Epithelial cell of esophagus (primary cell): ENCODE data around the gene OTUD6A.

ENCODE experiments used
- DNase-seq: peaks from one replicate; pipeline ENCODE4 v3.0.0; 2010; ENCODE audit warnings: low read depth
- H3K4me3 ChIP-seq: 2 replicates; pipeline ENCODE4 v1.5.1; 2011; ENCODE audit warnings: mild to moderate bottlenecking, low read length, control low read depth
- TF ChIP-seq, protein P1 (sequence below): IDR thresholded peaks from 2 replicates; pipeline ENCODE4 v1.5.1; 2011; ENCODE audit warnings: low read depth, mild to moderate bottlenecking, low read length, control low read depth, inconsistent platforms; ENCODE audit not compliant: insufficient read depth; ENCODE audit errors: missing control alignments

OTUD6A gene

DNA sequence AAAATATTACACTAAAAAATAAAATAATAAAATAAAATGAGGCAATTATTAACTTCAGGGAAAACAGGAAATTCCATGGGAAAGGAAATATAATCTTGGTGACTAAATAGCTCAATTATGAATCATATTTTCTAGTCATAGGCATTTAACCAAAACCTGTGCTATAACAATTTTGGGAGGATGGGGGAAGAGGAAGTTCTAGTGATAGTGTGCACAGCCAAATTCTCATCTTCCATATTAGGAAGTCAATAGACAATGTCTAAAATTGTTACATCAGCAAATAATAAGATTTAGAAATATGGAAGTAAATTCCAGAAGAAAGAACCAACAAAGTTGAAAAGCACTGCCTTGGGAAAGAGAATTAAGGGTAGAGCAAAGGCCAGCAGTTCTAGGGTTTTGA is 15.3 kb upstream of the OTUD6A start:
- H3K4me3 ChIP-seq = no peak overlapping the region
- TF ChIP-seq, protein P1, sequence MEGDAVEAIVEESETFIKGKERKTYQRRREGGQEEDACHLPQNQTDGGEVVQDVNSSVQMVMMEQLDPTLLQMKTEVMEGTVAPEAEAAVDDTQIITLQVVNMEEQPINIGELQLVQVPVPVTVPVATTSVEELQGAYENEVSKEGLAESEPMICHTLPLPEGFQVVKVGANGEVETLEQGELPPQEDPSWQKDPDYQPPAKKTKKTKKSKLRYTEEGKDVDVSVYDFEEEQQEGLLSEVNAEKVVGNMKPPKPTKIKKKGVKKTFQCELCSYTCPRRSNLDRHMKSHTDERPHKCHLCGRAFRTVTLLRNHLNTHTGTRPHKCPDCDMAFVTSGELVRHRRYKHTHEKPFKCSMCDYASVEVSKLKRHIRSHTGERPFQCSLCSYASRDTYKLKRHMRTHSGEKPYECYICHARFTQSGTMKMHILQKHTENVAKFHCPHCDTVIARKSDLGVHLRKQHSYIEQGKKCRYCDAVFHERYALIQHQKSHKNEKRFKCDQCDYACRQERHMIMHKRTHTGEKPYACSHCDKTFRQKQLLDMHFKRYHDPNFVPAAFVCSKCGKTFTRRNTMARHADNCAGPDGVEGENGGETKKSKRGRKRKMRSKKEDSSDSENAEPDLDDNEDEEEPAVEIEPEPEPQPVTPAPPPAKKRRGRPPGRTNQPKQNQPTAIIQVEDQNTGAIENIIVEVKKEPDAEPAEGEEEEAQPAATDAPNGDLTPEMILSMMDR = no peak
- peak; percentile 21 for DNase-seq

DNA sequence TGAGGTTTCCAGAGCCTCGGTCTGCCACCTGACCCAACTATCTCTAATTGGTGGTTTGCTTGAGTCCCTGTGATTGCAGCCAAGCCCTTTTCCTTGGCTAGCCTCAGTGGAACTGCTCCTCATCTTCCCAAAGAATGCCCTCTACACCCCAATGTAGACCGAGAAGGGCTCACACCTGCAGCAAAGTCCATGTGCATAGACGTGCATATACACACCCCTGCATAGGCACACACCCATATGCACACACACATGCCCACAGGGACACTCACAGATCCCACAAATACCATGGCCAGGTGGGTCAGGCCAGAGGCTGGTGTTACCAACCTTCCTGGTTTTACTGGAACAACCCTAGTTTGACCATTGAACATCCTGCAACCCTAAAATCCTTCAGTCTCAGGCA is 12.9 kb upstream of the OTUD6A start:
- H3K4me3 ChIP-seq = no peak overlapping the region
- TF ChIP-seq, protein P1 = no peak
- DNase-seq = no peak

DNA sequence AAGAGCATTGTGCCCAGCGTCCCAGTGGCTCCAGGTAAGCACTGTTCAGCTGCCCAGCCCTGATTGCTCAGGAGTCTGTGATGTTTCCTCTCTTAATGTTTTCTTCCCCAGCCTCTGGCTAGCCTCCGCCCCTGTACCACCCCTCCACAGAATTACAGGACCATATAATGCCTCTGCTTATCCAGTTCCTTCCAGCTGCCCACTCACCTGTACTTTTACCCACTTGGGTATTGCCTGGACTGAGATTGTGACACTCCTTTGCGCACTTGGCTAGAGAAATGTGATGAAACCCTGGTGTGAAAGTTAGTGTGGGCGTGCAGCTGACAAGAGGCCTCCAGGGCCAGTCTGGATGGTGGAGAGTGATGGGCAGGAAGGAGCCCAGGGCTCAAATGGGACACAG is 12.3 kb upstream of the OTUD6A start, which contains the start of gene AWAT2:
TSS of gene AWAT2 (minus strand) at position 14 of the 400 bp plus-strand sequence. CDS start at position 8, 6 bp downstream.
- peak; percentile 28 for DNase-seq
- TF ChIP-seq, protein P1 = no peak
- no peak within 1 kb of the TSS for H3K4me3 ChIP-seq

DNA sequence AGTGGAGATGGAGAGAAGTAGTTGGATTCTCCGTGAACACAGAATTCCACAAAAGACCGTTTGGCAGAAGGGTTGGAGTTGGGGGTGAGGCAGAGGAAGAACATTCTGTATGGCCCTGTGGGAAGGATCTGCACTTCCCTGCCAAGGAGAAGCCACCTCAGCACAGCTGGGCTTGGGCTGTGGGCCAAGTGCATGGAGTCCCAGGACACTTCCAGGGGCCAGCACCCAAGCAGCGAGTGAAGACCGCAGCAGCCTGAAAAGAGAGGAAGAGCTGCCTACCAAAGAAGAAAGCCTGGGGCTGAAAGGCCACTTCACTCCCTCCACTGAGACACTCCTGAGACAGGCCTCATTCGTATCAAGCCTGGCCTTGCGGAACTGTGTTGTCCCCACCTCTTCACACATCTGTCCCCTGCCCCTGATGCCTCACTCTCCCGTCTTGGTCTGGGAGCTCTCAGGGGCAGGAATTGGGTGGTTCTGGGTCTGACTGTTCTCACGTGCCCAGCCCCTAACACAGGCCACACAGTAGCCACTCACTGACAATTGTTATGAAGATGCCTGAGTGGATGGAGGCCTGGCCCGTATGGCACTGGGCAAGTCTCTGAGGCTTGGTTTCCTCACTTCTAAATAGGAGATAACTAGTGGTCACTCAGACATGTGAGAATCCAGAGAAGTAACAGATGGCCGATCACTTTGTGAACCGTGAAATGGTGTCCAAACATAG is 9.2 kb upstream of the OTUD6A start:
- H3K4me3 ChIP-seq = no peak overlapping the region

DNA sequence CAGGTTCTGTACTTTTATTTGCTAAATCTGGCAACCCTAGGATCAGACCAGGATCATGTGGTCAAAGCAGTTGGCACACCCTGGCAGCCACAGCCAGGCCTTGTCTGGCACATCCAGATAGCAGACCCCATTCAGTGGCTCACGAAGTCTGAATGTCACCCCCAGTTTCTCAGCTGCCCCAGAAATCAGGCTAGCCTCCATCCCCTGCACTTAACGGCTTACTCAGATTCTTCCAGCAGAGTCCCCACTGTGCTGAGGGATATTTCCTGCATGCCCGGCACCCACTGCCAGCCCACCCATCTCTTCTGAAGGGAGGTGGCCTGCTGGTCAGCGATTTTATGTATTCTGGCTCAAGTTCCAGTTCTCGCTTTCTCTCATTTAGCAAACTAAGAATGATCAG is 7.9 kb upstream of the OTUD6A start:
- DNase-seq = no peak

More for the DNA sequence above, 9.2 kb upstream of the OTUD6A start:
- TF ChIP-seq, protein P1 = no peak
- no peak for DNase-seq

DNA sequence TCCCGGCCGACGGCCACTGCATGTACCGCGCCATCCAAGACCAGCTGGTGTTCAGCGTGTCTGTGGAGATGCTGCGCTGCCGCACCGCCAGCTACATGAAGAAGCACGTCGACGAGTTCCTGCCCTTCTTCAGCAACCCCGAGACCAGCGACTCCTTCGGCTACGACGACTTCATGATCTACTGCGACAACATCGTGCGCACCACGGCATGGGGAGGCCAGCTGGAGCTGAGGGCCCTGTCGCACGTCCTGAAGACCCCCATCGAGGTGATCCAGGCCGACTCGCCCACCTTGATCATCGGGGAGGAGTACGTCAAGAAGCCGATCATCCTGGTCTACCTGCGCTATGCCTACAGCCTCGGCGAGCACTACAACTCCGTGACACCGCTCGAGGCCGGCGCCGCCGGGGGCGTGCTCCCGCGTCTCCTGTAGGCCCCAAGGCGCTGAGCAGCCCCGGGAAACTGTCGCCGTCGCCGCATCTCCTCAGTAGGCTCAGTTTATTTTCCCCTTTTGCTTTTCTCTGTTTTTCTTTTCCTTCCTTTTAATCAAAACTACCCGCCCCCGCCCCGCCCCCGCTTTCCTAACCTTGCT is 799 bp downstream of the OTUD6A start:
- TF ChIP-seq, protein P1 = no peak
- no peak overlapping the region for H3K4me3 ChIP-seq
- DNase-seq = no peak

More for the DNA sequence above, 7.9 kb upstream of the OTUD6A start:
- TF ChIP-seq, protein P1 = no peak
- no peak overlapping the region for H3K4me3 ChIP-seq

DNA sequence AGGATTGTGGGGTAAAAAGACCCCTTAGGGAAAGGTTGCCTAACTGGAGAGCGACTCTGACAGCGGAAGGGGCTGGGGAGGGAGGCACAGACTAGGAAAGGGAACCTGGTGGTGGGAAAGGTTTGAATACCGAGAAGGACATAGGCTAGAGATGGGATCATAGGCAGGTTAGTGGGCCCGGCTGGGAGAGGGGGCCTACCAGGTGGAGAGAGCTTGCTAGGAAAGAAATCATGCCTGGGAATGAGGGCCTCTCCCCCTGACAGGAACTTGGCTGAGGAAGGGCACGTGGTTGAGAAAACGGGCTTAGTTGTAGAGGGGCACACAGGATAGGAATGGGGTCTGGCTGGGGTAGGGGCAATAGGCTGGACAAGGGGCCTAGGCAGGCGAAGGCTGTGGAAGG is 4.4 kb downstream of the OTUD6A start:
- TF ChIP-seq, protein P1 = no peak
- no peak overlapping the region for H3K4me3 ChIP-seq
- DNase-seq = no peak
